HepG2 (cell line): Measurements from ENCODE around the gene ANKRD61. TPM values are rescaled to one million over a fixed set of nuclear protein-coding genes. Genes with fewer than 3 reads are reported as not detected.

ENCODE experiments used
- HMGA1 ChIP-seq: sonication (generic); formaldehyde crosslinking; conservative IDR thresholded peaks from 2 replicates; pipeline ENCODE4 v1.4.0; 2020; ENCODE audit warnings: missing genetic modification reagents
- HOXA9 ChIP-seq: sonication (generic); formaldehyde crosslinking; IDR thresholded peaks from 2 replicates; pipeline ENCODE4 v1.8.1; 2022; ENCODE audit warnings: missing genetic modification reagents, mild to moderate bottlenecking, moderate library complexity, borderline replicate concordance
- MATR3 ChIP-seq: sonication (generic); formaldehyde crosslinking; IDR thresholded peaks from 2 replicates; pipeline ENCODE4 v1.4.0; 2020; ENCODE audit warnings: missing genetic modification reagents
- SMARCE1 ChIP-seq: fragments of 450-650 bp; IDR thresholded peaks from 2 replicates; pipeline ENCODE4 v1.6.1; 2017; ENCODE audit warnings: borderline replicate concordance
- ZBTB3 ChIP-seq: sonication (generic); formaldehyde crosslinking; IDR thresholded peaks from 2 replicates; pipeline ENCODE4 v1.4.0; 2020; ENCODE audit warnings: low read depth, mild to moderate bottlenecking, moderate library complexity, missing genetic modification reagents, borderline replicate concordance
- ZFP36 ChIP-seq: fragments of 150-350 bp; IDR thresholded peaks from 2 replicates; pipeline ENCODE4 v1.6.1; 2018; ENCODE audit warnings: borderline replicate concordance, low read length, low read depth; ENCODE audit not compliant: partially characterized antibody
- ZKSCAN1 ChIP-seq: fragments of 150-350 bp; IDR thresholded peaks from 2 replicates; pipeline ENCODE4 v1.6.1; 2014; ENCODE audit warnings: low read length
- ZNF326 ChIP-seq: sonication (generic); formaldehyde crosslinking; IDR thresholded peaks from 2 replicates; pipeline ENCODE4 v1.4.0; 2020; ENCODE audit warnings: missing genetic modification reagents, borderline replicate concordance
- ZNF382 ChIP-seq: sonication (generic); formaldehyde crosslinking; IDR thresholded peaks from 2 replicates; pipeline ENCODE4 v1.5.0; 2020; ENCODE audit warnings: missing genetic modification reagents, mild to moderate bottlenecking, borderline replicate concordance
- ZNF460 ChIP-seq: sonication (generic); formaldehyde crosslinking; IDR thresholded peaks from 2 replicates; pipeline ENCODE4 v1.5.1; 2020; ENCODE audit warnings: missing genetic modification reagents, mild to moderate bottlenecking, borderline replicate concordance
- ZNF543 ChIP-seq: sonication (generic); formaldehyde crosslinking; IDR thresholded peaks from 2 replicates; pipeline ENCODE4 v1.4.0; 2020; ENCODE audit warnings: mild to moderate bottlenecking, missing genetic modification reagents
- ZNF678 ChIP-seq: sonication (generic); formaldehyde crosslinking; IDR thresholded peaks from 2 replicates; pipeline ENCODE4 v1.4.0; 2020; ENCODE audit warnings: mild to moderate bottlenecking, missing genetic modification reagents
- ZNF703 ChIP-seq: sonication (generic); formaldehyde crosslinking; IDR thresholded peaks from 2 replicates; pipeline ENCODE4 v1.5.1; 2020; ENCODE audit warnings: missing genetic modification reagents, mild to moderate bottlenecking, moderate library complexity, borderline replicate concordance
- ZSCAN29 ChIP-seq: sonication (generic); formaldehyde crosslinking; conservative IDR thresholded peaks from 2 replicates; pipeline ENCODE4 v1.4.0; 2020; ENCODE audit warnings: mild to moderate bottlenecking, missing genetic modification reagents
- polyA plus RNA-seq, 8 experiments: library from polyadenylated mRNA; depleted of rRNA in 3 of 8; stranded (reverse) in 7 of 8; unstranded in 1 of 8; fragments of >200 nt; fragmentation: Illumina TruSeq in 4 of 8; extraction: Trizol in 4 of 8; gene quantifications; 2 replicates each; pipeline versions ENCODE4 v1.2.1 to v1.2.3, GENCODE V29; 2011 to 2016; ENCODE audit warnings: low read depth in 4 of 8, missing spikeins in 1 of 8, mixed read lengths in 1 of 8; ENCODE audit not compliant: insufficient read depth in 1 of 8
- total RNA-seq, 5 experiments: library from RNA; depleted of rRNA; stranded (reverse); fragments of >200 nt; fragmentation: Illumina TruSeq; extraction: Trizol; gene quantifications; 2 replicates each; pipeline ENCODE4 v1.2.3, GENCODE V29; 2016; ENCODE audit warnings: low read depth in 1 of 5
- TF ChIP-seq, protein P1 (sequence below): sonication (generic); formaldehyde crosslinking; conservative IDR thresholded peaks from 2 replicates; pipeline ENCODE4 v1.8.1; 2023; ENCODE audit warnings: missing genetic modification reagents
- TF ChIP-seq, protein P2 (sequence below): fragments of 450-650 bp; IDR thresholded peaks from 2 replicates; pipeline ENCODE4 v1.6.1; 2017; ENCODE audit warnings: mild to moderate bottlenecking

The ANKRD61 gene
- total and polyA plus RNA-seq, 2 of the 13 experiments (the other 11 are each of a cell fraction or from before 2014, with no cell fraction given), result 0.13 TPM; not detected in 1

DNA sequence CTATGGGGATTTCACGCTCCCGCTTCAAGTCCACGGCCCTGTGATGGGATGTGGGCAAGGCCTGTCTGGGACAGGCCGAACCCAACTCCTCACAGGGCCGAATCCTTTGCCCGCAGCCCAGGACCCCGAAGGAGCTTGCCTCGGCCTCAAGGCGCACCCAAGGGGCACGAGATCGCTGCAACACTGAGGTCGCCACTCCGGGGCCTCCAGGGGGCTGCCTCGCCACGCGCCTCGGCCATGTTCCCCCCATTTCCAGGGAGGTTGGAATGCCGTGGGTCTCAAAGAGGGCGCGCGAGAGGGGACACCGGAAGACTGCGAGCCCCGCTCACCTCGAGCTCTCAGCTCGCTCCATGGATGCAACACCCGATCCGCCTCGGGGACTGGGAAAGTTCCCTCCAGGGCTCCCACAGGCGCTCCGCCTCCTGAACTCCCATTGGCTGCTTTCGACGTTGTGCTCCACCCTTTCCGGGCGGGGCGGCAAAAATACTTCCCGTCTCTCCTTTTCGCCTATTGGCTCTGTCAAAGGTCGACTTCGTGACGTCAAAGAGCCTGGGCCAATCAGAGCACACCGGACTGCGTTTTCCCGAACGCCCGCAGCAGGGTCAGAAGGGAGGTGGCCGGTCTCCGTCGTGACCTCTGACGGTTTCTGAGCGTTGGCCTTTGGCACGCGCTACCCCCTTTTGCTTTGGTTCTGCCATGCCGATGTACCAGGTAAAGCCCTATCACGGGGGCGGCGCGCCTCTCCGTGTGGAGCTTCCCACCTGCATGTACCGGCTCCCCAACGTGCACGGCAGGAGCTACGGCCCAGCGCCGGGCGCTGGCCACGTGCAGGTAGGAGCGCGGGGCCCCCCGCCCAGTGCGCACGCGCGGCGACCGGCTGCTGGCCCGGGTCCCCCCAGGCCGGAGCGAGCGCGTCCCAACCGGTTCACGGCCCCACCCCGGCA, 22.2 kb upstream of the ANKRD61 start, which contains the start of the genes AIMP2 and PMS2 (continued):
- peak; percentile 99 for TF ChIP-seq ZNF543 (CRISPR knock-in tag)
- TF ChIP-seq ZSCAN29 (CRISPR knock-in tag), result peak; percentile 68
- no peak for TF ChIP-seq ZNF382 (CRISPR knock-in tag)
- 0 out of 2 replicates have a peak, but pooled peaks have one; percentile 25 for TF ChIP-seq ZKSCAN1
- no peak for TF ChIP-seq SMARCE1
- TF ChIP-seq, protein P1, sequence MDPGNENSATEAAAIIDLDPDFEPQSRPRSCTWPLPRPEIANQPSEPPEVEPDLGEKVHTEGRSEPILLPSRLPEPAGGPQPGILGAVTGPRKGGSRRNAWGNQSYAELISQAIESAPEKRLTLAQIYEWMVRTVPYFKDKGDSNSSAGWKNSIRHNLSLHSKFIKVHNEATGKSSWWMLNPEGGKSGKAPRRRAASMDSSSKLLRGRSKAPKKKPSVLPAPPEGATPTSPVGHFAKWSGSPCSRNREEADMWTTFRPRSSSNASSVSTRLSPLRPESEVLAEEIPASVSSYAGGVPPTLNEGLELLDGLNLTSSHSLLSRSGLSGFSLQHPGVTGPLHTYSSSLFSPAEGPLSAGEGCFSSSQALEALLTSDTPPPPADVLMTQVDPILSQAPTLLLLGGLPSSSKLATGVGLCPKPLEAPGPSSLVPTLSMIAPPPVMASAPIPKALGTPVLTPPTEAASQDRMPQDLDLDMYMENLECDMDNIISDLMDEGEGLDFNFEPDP (CRISPR knock-in tag), result peak; percentile 99
- peak; percentile 99 for TF ChIP-seq ZNF678
- no peak for TF ChIP-seq ZNF326
- TF ChIP-seq ZBTB3 (CRISPR knock-in tag), result peak; percentile 95; the same call in 1 of the 2 replicates
- peak; percentile 98; the same call in 1 of the 2 replicates for TF ChIP-seq ZNF703
- TF ChIP-seq, protein P2, sequence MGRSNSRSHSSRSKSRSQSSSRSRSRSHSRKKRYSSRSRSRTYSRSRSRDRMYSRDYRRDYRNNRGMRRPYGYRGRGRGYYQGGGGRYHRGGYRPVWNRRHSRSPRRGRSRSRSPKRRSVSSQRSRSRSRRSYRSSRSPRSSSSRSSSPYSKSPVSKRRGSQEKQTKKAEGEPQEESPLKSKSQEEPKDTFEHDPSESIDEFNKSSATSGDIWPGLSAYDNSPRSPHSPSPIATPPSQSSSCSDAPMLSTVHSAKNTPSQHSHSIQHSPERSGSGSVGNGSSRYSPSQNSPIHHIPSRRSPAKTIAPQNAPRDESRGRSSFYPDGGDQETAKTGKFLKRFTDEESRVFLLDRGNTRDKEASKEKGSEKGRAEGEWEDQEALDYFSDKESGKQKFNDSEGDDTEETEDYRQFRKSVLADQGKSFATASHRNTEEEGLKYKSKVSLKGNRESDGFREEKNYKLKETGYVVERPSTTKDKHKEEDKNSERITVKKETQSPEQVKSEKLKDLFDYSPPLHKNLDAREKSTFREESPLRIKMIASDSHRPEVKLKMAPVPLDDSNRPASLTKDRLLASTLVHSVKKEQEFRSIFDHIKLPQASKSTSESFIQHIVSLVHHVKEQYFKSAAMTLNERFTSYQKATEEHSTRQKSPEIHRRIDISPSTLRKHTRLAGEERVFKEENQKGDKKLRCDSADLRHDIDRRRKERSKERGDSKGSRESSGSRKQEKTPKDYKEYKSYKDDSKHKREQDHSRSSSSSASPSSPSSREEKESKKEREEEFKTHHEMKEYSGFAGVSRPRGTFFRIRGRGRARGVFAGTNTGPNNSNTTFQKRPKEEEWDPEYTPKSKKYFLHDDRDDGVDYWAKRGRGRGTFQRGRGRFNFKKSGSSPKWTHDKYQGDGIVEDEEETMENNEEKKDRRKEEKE, result no peak
- TF ChIP-seq HOXA9 (CRISPR knock-in tag), result peak; percentile 99
- no peak for TF ChIP-seq MATR3 (CRISPR knock-in tag)
- TF ChIP-seq ZNF460 (CRISPR knock-in tag), result peak; percentile 78; the same call in 1 of the 2 replicates
- no peak for TF ChIP-seq HMGA1 (CRISPR knock-in tag)
- no peak for TF ChIP-seq ZFP36
